HuH-7 (cell line): ENCODE measurements around the gene SLCO2B1.

Source experiments
- DNase-seq: peaks from one replicate; pipeline ENCODE4 v3.0.0; 2011; ENCODE audit warnings: low spot score

Gene SLCO2B1

GRCh38 chr11:75223954-75224643, 73.2 kb downstream of the SLCO2B1 start:
- DNase-seq, result peak; percentile 40

- DNase-seq, result no peak
Measured at GRCh38 chr11:75225794-75226193, 74.9 kb downstream of the SLCO2B1 start.

- DNase-seq, result no peak
Measured at GRCh38 chr11:75229466-75229865, 78.6 kb downstream of the SLCO2B1 start.

- DNase-seq, result no peak
Measured at GRCh38 chr11:75230621-75231020, 79.7 kb downstream of the SLCO2B1 start.

GRCh38 chr11:75233754-75234172, 82.9 kb downstream of the SLCO2B1 start:
- peak; percentile 44 for DNase-seq

GRCh38 chr11:75236062-75236461, 85.2 kb downstream of the SLCO2B1 start:
- DNase-seq, result no peak

- no peak for DNase-seq
Measured at GRCh38 chr11:75237050-75237449, 86.1 kb downstream of the SLCO2B1 start.

- DNase-seq, result no peak
Measured at GRCh38 chr11:75238595-75239440, 87.9 kb downstream of the SLCO2B1 start.

GRCh38 chr11:75239531-75240290, 88.8 kb downstream of the SLCO2B1 start:
- DNase-seq, result no peak

GRCh38 chr11:75240311-75241035, 89.6 kb downstream of the SLCO2B1 start, which contains the start of gene TPBGL:
TPBGL (plus strand) TSS chr11:75240774; CDS start chr11:75241050, 276 bp downstream.
- peak; percentile 22 for DNase-seq

GRCh38 chr11:75241036-75241905, 90.4 kb downstream of the SLCO2B1 start:
- peak; percentile 90 for DNase-seq

- no peak for DNase-seq
Measured at GRCh38 chr11:75241906-75242644, 91.2 kb downstream of the SLCO2B1 start.

GRCh38 chr11:75242722-75243600, 92.1 kb downstream of the SLCO2B1 start:
- no peak for DNase-seq

GRCh38 chr11:75244052-75244814, 93.3 kb downstream of the SLCO2B1 start:
- DNase-seq, result no peak

- peak; percentile 66 for DNase-seq
Measured at GRCh38 chr11:75245356-75246005, 94.6 kb downstream of the SLCO2B1 start.

GRCh38 chr11:75246006-75246670, 95.2 kb downstream of the SLCO2B1 start:
- no peak for DNase-seq

- no peak for DNase-seq
Measured at GRCh38 chr11:75246671-75247350, 95.9 kb downstream of the SLCO2B1 start.
